Trophoblast cell (in vitro differentiated cells and primary cell): ENCODE data around the gene LRGUK.

Source experiments
- DNase-seq, 2 donors: peaks; one replicate each; pipeline ENCODE4 v3.0.0-alpha.2; 2016
- H2AFZ ChIP-seq: 2 replicates; pipeline ENCODE4 v1.6.1; 2013; ENCODE audit warnings: low read length, moderate library complexity, mild to moderate bottlenecking; ENCODE audit not compliant: insufficient read depth, poor library complexity
- H2AK5ac ChIP-seq: 2 replicates; pipeline ENCODE4 v1.6.1; 2013; ENCODE audit warnings: mild to moderate bottlenecking, low read length
- H2BK120ac ChIP-seq: 2 replicates; pipeline ENCODE4 v1.6.1; 2013; ENCODE audit warnings: low read length, mild to moderate bottlenecking, moderate library complexity; ENCODE audit not compliant: insufficient read depth, poor library complexity
- H2BK12ac ChIP-seq: 2 replicates; pipeline ENCODE4 v1.6.1; 2013; ENCODE audit warnings: mild to moderate bottlenecking, low read length, moderate library complexity
- H2BK5ac ChIP-seq: 2 replicates; pipeline ENCODE4 v1.6.1; 2013; ENCODE audit warnings: low read length, low read depth, moderate library complexity, mild to moderate bottlenecking; ENCODE audit not compliant: poor library complexity
- H3K14ac ChIP-seq: 2 replicates; pipeline ENCODE4 v1.6.1; 2013; ENCODE audit warnings: mild to moderate bottlenecking, low read length
- H3K18ac ChIP-seq: 2 replicates; pipeline ENCODE4 v1.6.1; 2013; ENCODE audit warnings: mild to moderate bottlenecking, low read length
- H3K23ac ChIP-seq: 2 replicates; pipeline ENCODE4 v1.6.1; 2013; ENCODE audit warnings: low read length
- H3K27ac ChIP-seq: 2 replicates; pipeline ENCODE4 v1.5.1; 2013; ENCODE audit warnings: low read depth, mild to moderate bottlenecking, inconsistent platforms, low read length, moderate library complexity
- H3K27me3 ChIP-seq: 2 replicates; pipeline ENCODE4 v1.6.1; 2013; ENCODE audit warnings: inconsistent platforms, mild to moderate bottlenecking, low read length, moderate library complexity; ENCODE audit not compliant: insufficient read depth
- H3K36me3 ChIP-seq, 2 experiments: 1 replicate in 1 of 2; 2 replicates in 1 of 2; pipeline ENCODE4 v1.6.1; 2013; ENCODE audit warnings: low read length in 2 of 2, mild to moderate bottlenecking in 2 of 2, moderate library complexity in 1 of 2; ENCODE audit not compliant: insufficient read depth in 2 of 2, control insufficient read depth in 1 of 2
- H3K4ac ChIP-seq: 2 replicates; pipeline ENCODE4 v1.6.1; 2013; ENCODE audit warnings: low read depth, mild to moderate bottlenecking, low read length, moderate library complexity
- H3K4me1 ChIP-seq, 2 experiments: 1 replicate in 1 of 2; 2 replicates in 1 of 2; pipeline ENCODE4 v1.6.1; 2013; ENCODE audit warnings: low read length in 2 of 2, mild to moderate bottlenecking in 2 of 2, moderate library complexity in 1 of 2; ENCODE audit not compliant: insufficient read depth in 2 of 2, control insufficient read depth in 1 of 2
- H3K4me2 ChIP-seq: 2 replicates; pipeline ENCODE4 v1.6.1; 2013; ENCODE audit warnings: inconsistent platforms, mild to moderate bottlenecking, low read length, moderate library complexity
- H3K4me3 ChIP-seq: 2 replicates; pipeline ENCODE4 v1.5.1; 2013; ENCODE audit warnings: mild to moderate bottlenecking, low read depth, low read length, inconsistent platforms
- H3K79me1 ChIP-seq: one replicate; pipeline ENCODE4 v1.6.1; 2013; ENCODE audit warnings: low read length
- H3K79me2 ChIP-seq: 2 replicates; pipeline ENCODE4 v1.6.1; 2013; ENCODE audit warnings: low read length, mild to moderate bottlenecking; ENCODE audit not compliant: control insufficient read depth, insufficient read depth, poor library complexity
- H3K9ac ChIP-seq: 2 replicates; pipeline ENCODE4 v1.6.1; 2013; ENCODE audit warnings: mild to moderate bottlenecking, low read length
- H3K9me3 ChIP-seq: 2 replicates; pipeline ENCODE4 v1.6.1; 2013; ENCODE audit warnings: low read depth, mild to moderate bottlenecking, control low read depth, inconsistent platforms, low read length; ENCODE audit not compliant: insufficient read depth
- H4K12ac ChIP-seq: 2 replicates; pipeline ENCODE4 v1.6.1; 2013; ENCODE audit warnings: low read depth, mild to moderate bottlenecking, low read length, moderate library complexity
- H4K8ac ChIP-seq: 2 replicates; pipeline ENCODE4 v1.6.1; 2013; ENCODE audit warnings: low read depth, mild to moderate bottlenecking, low read length, moderate library complexity
- H4K91ac ChIP-seq: one replicate; pipeline ENCODE4 v1.6.1; 2013; ENCODE audit warnings: low read depth, mild to moderate bottlenecking, low read length, moderate library complexity
- WGBS: extraction: QIAGEN DNeasy Blood & Tissue Kit; methylation state at CpG from one replicate; pipeline ENCODE4 v1.1.7; 2013; ENCODE audit warnings: missing lambda C conversion rate; ENCODE audit not compliant: insufficient read length, insufficient coverage; ENCODE audit errors: extremely low coverage; 5-methylcytosine and 5-hydroxymethylcytosine counted together

Gene LRGUK

DNA sequence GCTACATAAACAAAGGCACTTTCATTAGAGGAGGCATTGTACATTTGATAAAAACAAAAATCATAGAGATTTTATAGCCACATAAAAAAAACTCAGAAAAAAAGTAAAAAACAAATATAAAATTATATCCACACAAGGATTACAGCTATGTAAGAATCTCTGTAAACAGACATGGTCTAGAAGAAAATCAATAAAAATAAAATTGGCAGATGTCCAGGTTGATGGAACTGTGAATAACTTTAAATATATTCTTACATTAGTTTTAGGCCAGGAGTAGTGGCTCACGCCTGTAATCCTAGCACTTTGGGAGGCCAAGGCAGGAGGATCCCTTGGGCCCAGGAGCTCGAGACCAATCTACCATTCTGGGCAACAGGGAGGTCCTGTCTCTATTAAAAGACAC is 170.3 kb downstream of the LRGUK start:
- no peak for DNase-seq
- Histone ChIP-seq H2BK12ac (no peak overlapping the region), H3K4me2 (no peak overlapping the region), H2AFZ (no peak overlapping the region), H3K79me1 (no peaks in the 10 kb centered on the region), H2BK5ac (no peak overlapping the region), H3K4me3 (no peak overlapping the region), H4K91ac (no peak overlapping the region), H3K79me2 (no peaks in the 10 kb centered on the region), H3K4me1 (no peaks in the 10 kb centered on the region), H3K4ac (no peak overlapping the region), H3K27me3 (no peaks in the 10 kb centered on the region), H3K9ac (no peak overlapping the region), H4K12ac (no peak overlapping the region), H2AK5ac (no peak overlapping the region), H2BK120ac (no peak overlapping the region), H3K14ac (no peak overlapping the region), H4K8ac (no peak overlapping the region), H3K23ac (no peak overlapping the region), H3K9me3 (peaks cover 2% of the 10 kb centered on the region), H3K27ac (no peak overlapping the region), H3K18ac (no peak overlapping the region), H3K36me3 (peaks cover 18 to 24% of the 10 kb centered on the region in 2 experiments)
- WGBS: no CpG with 5 or more reads among the region's 2 CpGs

- H3K4me3 ChIP-seq: no peak overlapping the region
- no peak overlapping the region for H3K4ac ChIP-seq
- H4K12ac ChIP-seq: no peak overlapping the region
- H3K9me3 ChIP-seq: peaks cover 2% of the 10 kb centered on the region
- H3K14ac ChIP-seq: no peak overlapping the region
- no peak overlapping the region for H3K9ac ChIP-seq
- H2AFZ ChIP-seq: no peak overlapping the region
- H3K27ac ChIP-seq: no peak overlapping the region
- H3K4me2 ChIP-seq: no peak overlapping the region
- H3K18ac ChIP-seq: no peak overlapping the region
- no peaks in the 10 kb centered on the region for H3K79me2 ChIP-seq
- no peak overlapping the region for H4K8ac ChIP-seq
- no peak overlapping the region for H2BK120ac ChIP-seq
- H3K4me1 ChIP-seq: no peaks in the 10 kb centered on the region
- DNase-seq: no peak
- no peaks in the 10 kb centered on the region for H3K79me1 ChIP-seq
- H3K36me3 ChIP-seq: peaks cover 13 to 21% of the 10 kb centered on the region in 2 experiments
- no peak overlapping the region for H2BK5ac ChIP-seq
- H3K23ac ChIP-seq: no peak overlapping the region
- WGBS: no CpG with 5 or more reads among the region's 10 CpGs
- no peaks in the 10 kb centered on the region for H3K27me3 ChIP-seq
- H2BK12ac ChIP-seq: no peak overlapping the region
- H4K91ac ChIP-seq: no peak overlapping the region
- H2AK5ac ChIP-seq: no peak overlapping the region
These were observed 172.0 kb downstream of the LRGUK start for GRCh38 chr7:134298902-134299683.

DNA sequence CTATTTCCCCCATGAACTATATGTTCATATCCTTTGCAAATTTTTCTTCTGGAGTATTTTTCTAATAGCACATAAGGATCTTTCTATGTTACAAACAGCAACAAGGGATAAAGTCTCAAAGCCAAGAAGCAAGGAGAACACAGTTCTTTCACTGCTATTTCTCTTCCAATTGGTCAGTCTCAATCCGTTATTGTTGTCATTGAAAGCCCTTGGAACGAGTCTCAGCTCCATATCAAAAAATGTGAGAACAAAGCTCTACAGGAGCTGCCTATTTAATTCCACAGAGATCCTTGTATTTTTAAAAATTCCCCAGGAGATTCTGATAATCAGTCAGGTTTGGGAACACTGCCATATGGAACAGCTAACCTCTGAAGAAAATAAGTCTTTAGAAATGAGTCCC is 173.8 kb downstream of the LRGUK start:
- Histone ChIP-seq H3K4ac (no peak overlapping the region), H2AFZ (no peak overlapping the region), H3K4me1 (no peaks in the 10 kb centered on the region), H2BK120ac (no peak overlapping the region), H3K27me3 (no peaks in the 10 kb centered on the region), H3K79me2 (no peaks in the 10 kb centered on the region), H3K9ac (no peak overlapping the region), H3K36me3 (peaks cover 5 to 14% of the 10 kb centered on the region in 2 experiments), H3K18ac (no peak overlapping the region), H4K12ac (no peak overlapping the region), H2AK5ac (no peak overlapping the region), H3K4me3 (no peak overlapping the region), H2BK12ac (no peak overlapping the region), H3K14ac (no peak overlapping the region), H3K27ac (no peak overlapping the region), H2BK5ac (no peak overlapping the region), H4K91ac (no peak overlapping the region), H4K8ac (no peak overlapping the region), H3K9me3 (no peaks in the 10 kb centered on the region), H3K79me1 (peaks cover 2% of the 10 kb centered on the region), H3K23ac (no peak overlapping the region), H3K4me2 (no peak overlapping the region)
- DNase-seq: no peak
- WGBS: no CpG with 5 or more reads among the region's 2 CpGs

DNA sequence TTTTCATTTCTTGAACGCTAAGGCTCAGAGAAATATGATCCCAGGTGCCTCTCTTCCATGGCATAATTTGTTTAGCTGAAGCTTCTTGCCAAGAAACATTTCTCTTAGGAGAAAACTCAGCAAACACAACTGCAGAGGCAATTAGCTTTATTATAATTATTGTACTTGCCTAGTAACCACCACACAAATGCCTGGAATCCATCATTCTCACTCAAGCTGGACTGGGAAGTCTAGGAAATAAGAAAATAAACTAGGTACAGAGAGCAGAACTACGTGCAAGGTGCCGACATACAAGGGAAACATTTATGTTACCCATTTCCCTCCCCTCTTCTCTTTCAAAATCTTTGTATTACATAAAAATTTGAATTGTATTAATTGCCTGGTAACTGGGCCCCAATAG is 174.5 kb downstream of the LRGUK start:
- no peak overlapping the region for H2BK5ac ChIP-seq
- no peaks in the 10 kb centered on the region for H3K9me3 ChIP-seq
- H3K4me1 ChIP-seq: no peaks in the 10 kb centered on the region
- no peaks in the 10 kb centered on the region for H3K79me2 ChIP-seq
- no peak overlapping the region for H3K18ac ChIP-seq
- H3K79me1 ChIP-seq: peaks cover 2% of the 10 kb centered on the region
- H3K4me3 ChIP-seq: no peak overlapping the region
- no peak overlapping the region for H4K12ac ChIP-seq
- no peak overlapping the region for H4K8ac ChIP-seq
- no peak overlapping the region for H3K4ac ChIP-seq
- H3K36me3 ChIP-seq: peaks cover 4 to 11% of the 10 kb centered on the region in 2 experiments
- DNase-seq: no peak
- no peak overlapping the region for H2BK12ac ChIP-seq
- no peak overlapping the region for H3K4me2 ChIP-seq
- H3K9ac ChIP-seq: no peak overlapping the region
- H3K27ac ChIP-seq: no peak overlapping the region
- no peak overlapping the region for H3K23ac ChIP-seq
- no peak overlapping the region for H2AFZ ChIP-seq
- no peak overlapping the region for H2AK5ac ChIP-seq
- no peak overlapping the region for H3K14ac ChIP-seq
- no peak overlapping the region for H2BK120ac ChIP-seq
- WGBS: no CpG with 5 or more reads among the region's 3 CpGs
- H3K27me3 ChIP-seq: no peaks in the 10 kb centered on the region
- H4K91ac ChIP-seq: no peak overlapping the region
